Right cardiac atrium (tissue), 5 donors: Measurements from ENCODE around the gene GDPD5. TPM values are rescaled to one million over a fixed set of nuclear protein-coding genes. Genes with fewer than 3 reads are reported as not detected.

Experiments
- ATAC-seq, 2 donors: fragments of 200-7000 bp; cut with Tn5 transposase; one replicate each; pipeline versions ENCODE4 v1.8.0 to v1.9.1; 2020; ENCODE audit warnings: moderate library complexity in 2 of 2, mild to moderate bottlenecking in 1 of 2
- DNase-seq, 3 donors: peaks; one replicate each; pipeline ENCODE4 v3.0.0-alpha.2; 2020
- H3K27ac ChIP-seq: one replicate; pipeline ENCODE4 v1.5.1; 2013; ENCODE audit warnings: mild to moderate bottlenecking, low read length, control low read depth, moderate library complexity
- H3K27me3 ChIP-seq: one replicate; pipeline ENCODE4 v1.6.1; 2013; ENCODE audit not compliant: control insufficient read depth, insufficient read depth
- H3K4me1 ChIP-seq: one replicate; pipeline ENCODE4 v1.6.1; 2013; ENCODE audit warnings: low read length; ENCODE audit not compliant: control insufficient read depth, insufficient read depth
- H3K4me3 ChIP-seq: one replicate; pipeline ENCODE4 v1.5.1; 2013; ENCODE audit warnings: low read length, control low read depth
- H3K9me3 ChIP-seq: one replicate; pipeline ENCODE4 v1.6.1; 2013; ENCODE audit warnings: low read length; ENCODE audit not compliant: control insufficient read depth
- WGBS: extraction: QIAGEN DNeasy Blood & Tissue Kit; methylation state at CpG from one replicate; pipeline ENCODE4 v1.1.7; 2013; 5-methylcytosine and 5-hydroxymethylcytosine counted together
- intact Hi-C, 4 donors: fragments of 100-400 bp; cut with DNase I; formaldehyde crosslinking; loops; one replicate each; pipeline versions ENCODE4 v1.11.0 to v1.14.0; 2022 to 2023
- polyA plus RNA-seq: library from polyadenylated mRNA; stranded (reverse); fragments of 200-250 nt; gene quantifications from one replicate; pipeline ENCODE4 v1.2.3, GENCODE V29; 2013
- total RNA-seq, 4 donors: library from RNA; stranded (reverse); fragmentation: NEBNext Ultra II Directional; extraction: Animal tissue kit (Norgen Biotek cat#: 25700); gene quantifications; one replicate each; pipeline ENCODE4 v1.2.1, GENCODE V29; 2021
- donor health status: healthy with polysubstance abuse.
- donor health status: DM: no; HTN: yes; CAD: no.
- donor health status: DM: no; HTN: no; CAD: no.
- donor health status: DM: no; HTN: yes; CAD: no; lungs with severe emphysema.
- donor health status: DM: yes; HTN: yes; CAD: no.

GDPD5 gene
- total and polyA plus RNA-seq, 5 donors: 5.3 to 8.5 (median 7.8) TPM

GRCh38 chr11:75532200-75533048 is 6.7 kb upstream of the GDPD5 start:
- H3K4me3 ChIP-seq: no peak overlapping the region
- H3K27ac ChIP-seq: no peak overlapping the region
- peak; percentile 68 to 81 (median 76) for DNase-seq
- WGBS: 44% methylated on average over 7 of the region's 7 CpGs
- ATAC-seq: peak; percentile 42 to 51
- intact Hi-C loops: loop anchor here in 3 of 4 donors (2.0 to 5.0 kb wide), 3 partner anchors 85 to 145 kb away; no protein-coding TSS in a partner anchor
- H3K4me1 ChIP-seq: no peaks in the 10 kb centered on the region
- H3K27me3 ChIP-seq: no peaks in the 10 kb centered on the region
- no peaks in the 10 kb centered on the region for H3K9me3 ChIP-seq

GRCh38 chr11:75531325-75531724 is 5.6 kb upstream of the GDPD5 start:
- 67% methylated on average over 4 of the region's 4 CpGs for WGBS
- no peak overlapping the region for H3K4me3 ChIP-seq
- no peaks in the 10 kb centered on the region for H3K4me1 ChIP-seq
- H3K9me3 ChIP-seq: no peaks in the 10 kb centered on the region
- no peak for ATAC-seq
- no peaks in the 10 kb centered on the region for H3K27me3 ChIP-seq
- DNase-seq: no peak
- intact Hi-C loops: loop anchor here in 3 of 4 donors (5.0 kb wide), 2 partner anchors 84 to 144 kb away; no protein-coding TSS in a partner anchor
- no peak overlapping the region for H3K27ac ChIP-seq

GRCh38 chr11:75530577-75530976 is 4.8 kb upstream of the GDPD5 start:
- Histone ChIP-seq H3K27ac (no peak overlapping the region), H3K4me1 (no peaks in the 10 kb centered on the region), H3K9me3 (no peaks in the 10 kb centered on the region), H3K4me3 (no peak overlapping the region), H3K27me3 (no peaks in the 10 kb centered on the region)
- intact Hi-C loops: loop anchor here in 3 of 4 donors (5.0 kb wide), 2 partner anchors 83 to 143 kb away; no protein-coding TSS in a partner anchor
- DNase-seq: no peak
- 83% methylated on average over 3 of the region's 3 CpGs for WGBS
- no peak for ATAC-seq

DNA sequence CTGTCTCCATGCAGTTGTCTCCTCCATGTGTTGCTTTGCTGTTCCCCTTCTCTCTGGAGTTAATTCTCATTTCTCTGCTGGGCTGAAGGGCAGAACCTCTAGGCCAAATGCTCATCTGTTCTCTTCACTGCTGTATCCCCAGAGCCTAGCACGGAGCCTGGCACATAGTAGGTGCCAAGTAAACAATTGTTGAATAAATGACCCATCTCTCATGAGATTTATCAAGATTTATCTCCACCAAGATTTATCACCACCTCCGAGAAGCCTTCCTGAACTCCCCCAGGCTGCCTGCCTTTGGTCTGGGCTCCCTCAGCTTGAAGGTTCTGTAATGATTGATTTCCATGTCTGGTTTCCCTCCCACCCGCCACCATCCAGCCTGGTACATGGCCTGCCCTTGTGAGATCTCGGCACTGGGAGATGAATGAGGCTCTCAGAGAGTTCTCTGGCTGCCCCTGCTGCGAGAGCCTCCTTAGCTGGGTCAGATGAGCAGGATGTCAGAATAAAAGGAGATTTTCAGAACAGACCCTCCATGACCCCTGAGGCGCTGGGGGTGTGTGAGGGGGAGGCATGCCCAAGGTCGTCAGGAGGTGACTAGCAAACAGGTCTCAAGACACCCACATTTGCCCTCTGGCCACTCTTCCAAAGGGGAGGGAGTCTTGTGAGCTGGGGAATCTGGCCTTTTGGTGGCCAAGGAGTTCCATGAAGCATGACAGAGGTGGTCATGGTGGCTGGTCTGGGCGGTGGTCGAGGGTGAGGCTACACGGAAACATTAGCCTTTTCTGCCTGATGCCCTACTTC is 2.4 kb upstream of the GDPD5 start:
- DNase-seq (no peak), ATAC-seq (no peak)
- Histone ChIP-seq H3K27me3 (no peaks in the 10 kb centered on the region), H3K4me1 (no peaks in the 10 kb centered on the region), H3K4me3 (no peak overlapping the region), H3K9me3 (no peaks in the 10 kb centered on the region), H3K27ac (no peak overlapping the region)
- WGBS: 69% methylated on average over 10 of the region's 10 CpGs
- intact Hi-C loops: loop anchor here in 2 of 4 donors (2.0 to 10.0 kb wide), 4 partner anchors 79 to 243 kb away; partner anchors contain the start of gene RPS3 (in 1 of the 2)

- DNase-seq (no peak), ATAC-seq (no peak)
- Histone ChIP-seq H3K4me3 (no peak overlapping the region), H3K27ac (no peak overlapping the region), H3K9me3 (no peaks in the 10 kb centered on the region), H3K4me1 (no peaks in the 10 kb centered on the region), H3K27me3 (no peaks in the 10 kb centered on the region)
- intact Hi-C loops: loop anchor here in 2 of 4 donors (5.0 to 10.0 kb wide), 3 partner anchors 130 to 242 kb away; partner anchors contain the start of gene RPS3 (in 1 of the 2)
- WGBS: 97% methylated on average over 5 of the region's 5 CpGs
Measured at GRCh38 chr11:75527130-75527529, 1.4 kb upstream of the GDPD5 start.

- no peak overlapping the region for H3K27ac ChIP-seq
- no peaks in the 10 kb centered on the region for H3K4me1 ChIP-seq
- no peaks in the 10 kb centered on the region for H3K9me3 ChIP-seq
- ATAC-seq: no peak
- peak overlapping the region; percentile 79 for H3K4me3 ChIP-seq
- WGBS: under 1% methylated on average over 21 of the region's 21 CpGs
- H3K27me3 ChIP-seq: no peaks in the 10 kb centered on the region
- intact Hi-C loops: loop anchor here in 2 of 4 donors (5.0 to 10.0 kb wide), 3 partner anchors 129 to 241 kb away; partner anchors contain the start of gene RPS3 (in 1 of the 2)
- no peak for DNase-seq
Measured at GRCh38 chr11:75526192-75526541, 426 bp upstream of the GDPD5 start.

GRCh38 chr11:75524665-75525432 is 892 bp downstream of the GDPD5 start:
- Histone ChIP-seq H3K9me3 (no peaks in the 10 kb centered on the region), H3K27ac (no peak overlapping the region), H3K27me3 (no peaks in the 10 kb centered on the region), H3K4me3 (peak overlapping the region; percentile 79), H3K4me1 (no peaks in the 10 kb centered on the region)
- DNase-seq: peak in 2 of 3 donors; percentile 66 to 67
- ATAC-seq: peak in 1 of 2 donors; percentile 3
- 7% methylated on average over 51 of the region's 51 CpGs for WGBS
- intact Hi-C loops: loop anchor here in 2 of 4 donors (5.0 to 10.0 kb wide), 3 partner anchors 128 to 240 kb away; partner anchors contain the start of gene RPS3 (in 1 of the 2)

- H3K4me3 ChIP-seq: peak overlapping the region; percentile 79
- DNase-seq: no peak
- ATAC-seq: no peak
- 70% methylated on average over 10 of the region's 10 CpGs for WGBS
- H3K9me3 ChIP-seq: no peaks in the 10 kb centered on the region
- intact Hi-C loops: loop anchor here in 1 of 4 donors (10.0 kb wide), 1 partner anchor 239 kb away; no protein-coding TSS in a partner anchor
- no peak overlapping the region for H3K27ac ChIP-seq
- H3K27me3 ChIP-seq: no peaks in the 10 kb centered on the region
- no peaks in the 10 kb centered on the region for H3K4me1 ChIP-seq
Measured at GRCh38 chr11:75523811-75524664, 1.7 kb downstream of the GDPD5 start.

- H3K4me1 ChIP-seq: no peaks in the 10 kb centered on the region
- 79% methylated on average over 5 of the region's 5 CpGs for WGBS
- intact Hi-C loops: loop anchor here in 1 of 4 donors (10.0 kb wide), 1 partner anchor 238 kb away; no protein-coding TSS in a partner anchor
- no peak overlapping the region for H3K27ac ChIP-seq
- DNase-seq: no peak
- no peaks in the 10 kb centered on the region for H3K27me3 ChIP-seq
- no peak overlapping the region for H3K4me3 ChIP-seq
- ATAC-seq: no peak
- no peaks in the 10 kb centered on the region for H3K9me3 ChIP-seq
Measured at GRCh38 chr11:75523189-75523588, 2.6 kb downstream of the GDPD5 start.
